Neutrophil (primary cell): ENCODE results near the gene UBE2O.

Source experiments
- H3K27ac ChIP-seq: fragments of 200-600 bp; sonication (generic); 2 replicates; pipeline ENCODE4 v1.5.1; 2016; ENCODE audit warnings: mild to moderate bottlenecking, moderate library complexity
- H3K27me3 ChIP-seq: fragments of 200-600 bp; sonication (generic); 2 replicates; pipeline ENCODE4 v1.6.0; 2016; ENCODE audit warnings: mild to moderate bottlenecking
- H3K36me3 ChIP-seq: fragments of 200-600 bp; sonication (generic); 2 replicates; pipeline ENCODE4 v1.5.1; 2017
- H3K4me1 ChIP-seq, 2 experiments: fragments of 200-600 bp in 1 of 2; sonication (generic) in 1 of 2; 1 replicate in 1 of 2; 2 replicates in 1 of 2; pipeline versions ENCODE4 v1.5.1 to v1.6.1; 2013 to 2016; ENCODE audit warnings: low read depth in 1 of 2, low read length in 1 of 2, mild to moderate bottlenecking in 1 of 2, moderate library complexity in 1 of 2; ENCODE audit not compliant: control insufficient read depth in 1 of 2, insufficient read depth in 1 of 2
- H3K4me3 ChIP-seq, 2 experiments: fragments of 200-600 bp in 1 of 2; sonication (generic) in 1 of 2; 1 replicate in 1 of 2; 2 replicates in 1 of 2; pipeline ENCODE4 v1.5.1; 2013 to 2016; ENCODE audit warnings: low read depth in 1 of 2, low read length in 1 of 2, mild to moderate bottlenecking in 1 of 2, moderate library complexity in 1 of 2
- H3K9me3 ChIP-seq: fragments of 200-600 bp; sonication (generic); 2 replicates; pipeline ENCODE4 v1.5.1; 2016
- CTCF ChIP-seq: fragments of 200-600 bp; sonication (generic); IDR thresholded peaks from 2 replicates; pipeline ENCODE4 v1.5.1; 2016; ENCODE audit warnings: antibody characterized with exemption

Gene UBE2O

GRCh38 chr17:76419576-76420260 lies 33.2 kb downstream of the UBE2O start:
- Histone ChIP-seq H3K4me3 (no peak overlapping the region), H3K36me3 (no peaks in the 10 kb centered on the region), H3K27me3 (no peaks in the 10 kb centered on the region), H3K4me1 (no peaks in the 10 kb centered on the region), H3K27ac (no peak overlapping the region), H3K9me3 (no peaks in the 10 kb centered on the region)
- TF ChIP-seq CTCF = no peak

- H3K9me3 ChIP-seq = no peaks in the 10 kb centered on the region
- no peak for TF ChIP-seq CTCF
- H3K36me3 ChIP-seq = no peaks in the 10 kb centered on the region
- H3K4me3 ChIP-seq = no peak overlapping the region
- no peaks in the 10 kb centered on the region for H3K27me3 ChIP-seq
- no peaks in the 10 kb centered on the region for H3K4me1 ChIP-seq
- H3K27ac ChIP-seq = no peak overlapping the region
Measured at GRCh38 chr17:76417499-76418143, 35.3 kb downstream of the UBE2O start.

- H3K4me1 ChIP-seq = no peaks in the 10 kb centered on the region
Measured at GRCh38 chr17:76416899-76417298, 36.1 kb downstream of the UBE2O start.

GRCh38 chr17:76416457-76416856 lies 36.5 kb downstream of the UBE2O start:
- Histone ChIP-seq H3K27ac (no peak overlapping the region), H3K9me3 (no peaks in the 10 kb centered on the region), H3K4me3 (no peak overlapping the region), H3K4me1 (no peaks in the 10 kb centered on the region), H3K36me3 (no peaks in the 10 kb centered on the region), H3K27me3 (no peaks in the 10 kb centered on the region)
- no peak for TF ChIP-seq CTCF

More at GRCh38 chr17:76416899-76417298, 36.1 kb downstream of the UBE2O start:
- Histone ChIP-seq H3K36me3 (no peaks in the 10 kb centered on the region), H3K27ac (no peak overlapping the region), H3K9me3 (no peaks in the 10 kb centered on the region), H3K27me3 (no peaks in the 10 kb centered on the region), H3K4me3 (no peak overlapping the region)
- no peak for TF ChIP-seq CTCF

- H3K9me3 ChIP-seq = no peaks in the 10 kb centered on the region
- no peak overlapping the region for H3K4me3 ChIP-seq
- H3K36me3 ChIP-seq = no peaks in the 10 kb centered on the region
- H3K27ac ChIP-seq = no peak overlapping the region
- H3K27me3 ChIP-seq = no peaks in the 10 kb centered on the region
- H3K4me1 ChIP-seq = no peaks in the 10 kb centered on the region
- no peak for TF ChIP-seq CTCF
Measured at GRCh38 chr17:76415786-76416185, 37.2 kb downstream of the UBE2O start.
